Lung microvascular endothelial cell (primary cell): ENCODE measurements around the gene SLC25A48. TPM values are rescaled to one million over a fixed set of nuclear protein-coding genes. Genes with fewer than 3 reads are reported as not detected.

ENCODE experiments used
- DNase-seq, 2 donors: peaks; one replicate each; pipeline versions ENCODE4 v3.0.0 to v3.0.0-alpha.2; 2010; ENCODE audit warnings: low read depth in 2 of 2
- total RNA-seq: library from RNA; depleted of rRNA; stranded (reverse); fragments of >200 nt; gene quantifications from 2 replicates; pipeline ENCODE4 v1.2.1, GENCODE V29; 2014

Gene SLC25A48
- total RNA-seq, 1 donor from 2014 or later: not detected

DNA sequence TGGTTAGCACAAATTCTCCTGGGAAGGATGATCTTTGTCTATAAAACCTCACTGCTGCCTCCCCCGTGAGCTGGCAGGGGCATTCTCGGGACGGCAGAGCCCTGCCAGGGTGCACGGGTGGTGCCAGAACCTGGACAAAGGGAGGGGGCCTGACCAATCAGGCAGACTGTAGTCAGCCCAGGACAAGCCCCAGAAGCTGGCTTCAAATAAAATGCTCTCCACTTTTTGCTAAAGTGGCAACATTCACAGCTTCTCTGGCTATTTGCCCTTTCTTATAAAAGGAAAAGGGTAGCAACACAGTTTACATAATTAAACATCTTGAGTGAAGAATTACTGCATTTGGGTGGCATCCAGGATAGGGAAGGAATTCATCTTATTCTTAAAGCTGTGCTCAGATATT is 46.8 kb downstream of the SLC25A48 start:
- DNase-seq: no peak

DNA sequence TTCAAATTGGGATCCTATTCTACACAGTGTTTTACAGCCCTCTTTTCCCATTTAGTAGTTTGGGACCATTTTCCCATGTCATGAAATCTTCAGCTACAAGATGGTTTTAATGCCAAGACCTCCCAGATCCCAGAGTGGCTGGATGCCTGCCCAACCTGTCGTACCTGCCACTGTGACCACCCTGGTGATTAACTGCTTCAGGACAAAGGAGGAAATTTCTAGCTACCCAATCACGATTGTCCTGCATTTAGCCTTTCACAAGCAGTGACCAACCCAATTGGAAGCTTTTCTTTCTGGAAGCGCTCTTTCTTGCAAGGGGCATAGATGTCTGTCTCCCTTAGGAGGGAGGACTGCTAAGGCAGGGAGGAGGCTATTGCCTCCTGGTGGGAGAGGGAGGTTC is 47.4 kb downstream of the SLC25A48 start:
- no peak for DNase-seq

DNA sequence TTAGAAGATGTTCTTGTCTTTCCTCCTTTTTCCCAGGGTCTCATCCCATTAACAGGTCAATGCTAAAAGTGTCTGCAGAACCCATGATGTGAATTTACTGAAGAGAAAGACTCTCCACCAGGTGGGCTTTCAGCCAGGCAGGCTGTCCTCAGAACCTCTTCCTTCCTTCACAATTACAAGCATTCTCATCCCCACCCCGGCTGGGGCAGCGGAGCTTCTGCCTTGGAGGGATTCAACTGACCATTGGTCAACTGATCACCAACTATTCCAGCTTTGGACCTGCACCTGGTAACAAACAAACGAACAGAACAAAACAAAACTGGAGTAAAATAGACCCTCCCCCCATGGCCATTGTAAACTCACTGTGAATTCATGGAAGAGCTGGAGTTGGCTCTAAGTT is 48.6 kb downstream of the SLC25A48 start:
- no peak for DNase-seq

DNA sequence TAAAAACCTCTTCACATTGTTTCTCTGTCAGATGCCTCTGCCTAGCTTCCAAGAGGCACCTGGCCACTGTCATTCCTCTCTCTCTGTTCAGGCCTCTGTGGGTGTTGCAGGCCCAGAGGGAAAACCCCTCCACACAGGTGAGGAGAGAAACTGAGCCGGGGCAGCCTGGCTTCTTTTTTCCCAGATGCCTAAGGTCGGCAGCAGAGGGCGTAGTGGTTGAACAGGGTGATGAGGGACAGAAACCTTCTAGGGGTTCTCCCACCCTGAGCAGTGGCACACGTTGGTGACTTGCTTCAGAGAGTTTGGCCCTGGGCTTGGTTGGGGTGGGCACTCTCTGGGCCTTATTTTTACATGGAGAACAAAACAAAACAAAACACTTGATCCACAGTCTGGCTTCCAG is 49.0 kb downstream of the SLC25A48 start:
- DNase-seq: no peak

DNA sequence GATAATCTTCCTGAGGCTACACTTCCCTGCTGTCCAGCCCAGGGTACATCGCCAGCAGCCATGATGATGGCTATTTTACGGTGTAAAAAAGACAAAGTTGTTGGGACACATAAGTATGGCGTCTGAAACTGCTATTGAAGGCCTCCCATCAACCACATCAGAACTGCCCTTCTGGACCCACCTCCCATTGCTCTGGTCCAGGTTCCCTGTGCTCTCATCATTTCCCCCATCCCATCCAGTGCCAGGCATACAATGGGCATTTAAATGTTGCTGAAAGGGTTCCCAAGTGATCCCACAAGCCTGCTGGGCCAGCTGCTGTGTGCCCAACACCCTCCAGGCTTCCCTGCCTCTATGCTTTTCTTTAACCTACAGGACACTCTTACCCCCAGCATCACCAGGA is 50.6 kb downstream of the SLC25A48 start:
- DNase-seq: no peak

DNA sequence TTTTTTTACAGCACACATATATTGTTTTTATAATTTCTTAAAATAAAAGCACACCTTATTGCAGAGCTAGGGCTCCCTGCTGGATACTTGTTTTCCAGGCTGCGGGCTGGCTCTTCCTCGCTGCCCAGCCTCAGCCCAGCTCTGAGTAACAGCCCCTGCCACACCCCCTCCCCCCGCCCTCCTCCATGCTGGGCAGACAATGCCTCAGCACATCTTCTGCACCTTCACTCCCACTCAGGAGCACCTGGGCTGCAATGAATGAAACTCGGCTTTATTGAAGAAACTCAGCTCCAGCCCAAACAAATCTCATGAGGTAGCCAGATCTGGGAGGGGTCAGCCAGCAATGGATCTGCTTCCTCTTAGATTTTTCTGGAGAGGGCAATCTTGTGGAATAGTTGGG is 51.7 kb downstream of the SLC25A48 start:
- DNase-seq: no peak

DNA sequence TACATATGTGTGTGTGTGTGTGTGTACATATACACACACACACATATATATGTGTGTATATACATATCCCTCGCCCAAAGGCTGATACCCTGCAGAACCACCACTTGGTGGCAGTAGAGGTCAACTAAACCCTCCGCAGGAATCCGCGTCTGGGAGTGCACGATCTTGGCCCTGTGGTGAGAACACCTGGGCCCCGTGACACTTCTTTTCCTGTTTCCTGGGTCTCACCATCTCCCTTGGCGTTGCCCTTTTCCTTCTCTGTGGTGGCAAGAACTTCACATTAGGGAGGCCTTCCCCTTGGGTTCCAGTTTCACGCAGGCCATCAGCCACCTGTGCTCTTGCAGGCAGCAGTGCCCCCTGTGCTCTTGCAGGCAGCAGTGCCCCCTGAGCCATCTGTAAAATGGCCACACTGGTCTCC is 53.0 kb downstream of the SLC25A48 start:
- DNase-seq: peak; percentile 62 to 70

DNA sequence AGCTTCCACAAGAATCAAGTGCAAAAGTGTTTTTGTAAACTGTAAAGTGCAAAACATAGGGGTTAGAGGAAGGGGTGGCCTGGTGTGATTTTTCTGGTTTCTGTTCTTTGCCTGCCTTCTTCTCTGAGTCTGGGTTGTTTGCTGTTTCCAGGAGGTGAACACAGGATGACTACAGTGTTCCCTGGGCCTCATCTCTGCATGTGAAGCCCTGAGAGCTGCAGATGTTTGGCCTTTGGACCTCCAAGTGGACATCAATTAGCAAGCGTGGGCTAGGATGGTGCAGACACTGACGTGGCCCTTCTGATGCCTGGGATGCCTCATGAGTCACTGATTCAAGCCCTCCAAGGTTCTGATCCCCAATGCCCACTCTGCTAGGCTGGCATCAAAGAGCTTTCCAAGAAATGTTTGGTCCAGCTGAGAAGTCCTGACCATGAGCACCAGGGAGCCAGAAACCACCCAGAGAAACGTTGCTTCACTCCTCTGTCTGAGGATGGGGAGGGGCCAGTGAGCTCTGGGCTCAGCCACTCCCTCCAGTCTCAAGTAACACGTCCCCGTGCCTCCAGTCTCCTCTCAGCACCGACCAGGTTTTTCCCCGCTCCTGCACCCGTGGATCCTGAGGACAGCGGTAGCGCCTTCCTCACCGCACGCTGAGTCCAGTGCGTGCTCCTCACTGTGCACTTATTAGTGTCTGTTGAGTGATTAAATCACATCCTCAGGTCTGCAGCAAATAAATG is 53.6 kb downstream of the SLC25A48 start:
- no peak for DNase-seq

DNA sequence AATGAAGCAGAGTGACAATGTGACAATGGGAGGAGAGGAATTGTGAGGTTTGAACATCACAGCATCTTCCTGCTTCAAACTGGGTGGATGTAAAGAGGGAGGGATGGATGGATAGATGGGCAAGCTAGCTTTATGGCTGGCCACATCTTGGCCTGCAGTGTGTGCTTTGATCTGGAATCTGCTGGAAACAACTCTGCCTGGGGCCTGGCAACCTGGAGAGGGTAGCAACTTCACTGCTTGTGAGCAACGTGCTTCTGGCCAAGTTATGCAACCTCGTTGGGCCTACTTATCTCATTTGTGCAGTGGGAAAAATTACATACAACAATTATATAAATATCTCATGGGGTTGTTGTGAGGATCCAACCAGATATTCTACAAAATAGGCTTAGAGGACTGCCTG is 55.8 kb downstream of the SLC25A48 start:
- no peak for DNase-seq

DNA sequence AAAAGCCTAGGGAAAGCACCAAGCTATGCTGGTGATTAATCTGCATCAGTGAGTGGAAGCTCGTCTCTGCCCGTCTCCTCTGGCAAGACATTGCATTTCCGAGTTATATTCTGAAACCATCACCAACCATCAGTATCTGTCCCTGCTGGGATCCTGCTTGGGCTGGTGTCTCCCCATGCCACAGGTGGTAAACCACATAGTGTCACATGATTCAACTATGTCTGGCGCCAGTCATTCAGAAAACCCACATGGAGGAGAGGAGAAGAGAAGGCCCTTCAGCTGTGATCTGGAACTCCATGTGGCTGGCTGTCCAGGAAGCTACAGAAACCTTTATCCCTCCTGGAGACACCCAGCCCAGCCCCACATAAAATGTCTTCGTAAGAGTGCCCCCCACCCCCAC is 56.4 kb downstream of the SLC25A48 start:
- no peak for DNase-seq

DNA sequence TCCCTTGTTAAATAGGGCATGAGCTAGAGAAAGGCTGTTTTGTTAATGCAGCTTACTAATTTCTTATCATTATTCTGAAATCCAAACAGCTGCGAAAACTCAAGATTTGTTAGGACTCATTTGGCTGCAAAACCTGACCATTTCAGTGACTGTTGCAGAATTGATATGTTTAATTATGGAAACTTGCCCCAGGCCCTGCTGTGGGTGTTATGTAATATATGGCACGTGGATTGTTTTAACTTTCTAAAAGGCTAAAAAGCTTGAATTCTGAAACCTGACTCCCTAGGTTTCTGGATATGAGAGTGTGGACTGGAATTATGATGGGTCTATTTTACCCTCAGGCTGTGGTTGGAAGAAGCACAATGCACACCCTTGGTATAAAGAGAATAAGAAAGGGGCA is 56.8 kb downstream of the SLC25A48 start:
- no peak for DNase-seq

DNA sequence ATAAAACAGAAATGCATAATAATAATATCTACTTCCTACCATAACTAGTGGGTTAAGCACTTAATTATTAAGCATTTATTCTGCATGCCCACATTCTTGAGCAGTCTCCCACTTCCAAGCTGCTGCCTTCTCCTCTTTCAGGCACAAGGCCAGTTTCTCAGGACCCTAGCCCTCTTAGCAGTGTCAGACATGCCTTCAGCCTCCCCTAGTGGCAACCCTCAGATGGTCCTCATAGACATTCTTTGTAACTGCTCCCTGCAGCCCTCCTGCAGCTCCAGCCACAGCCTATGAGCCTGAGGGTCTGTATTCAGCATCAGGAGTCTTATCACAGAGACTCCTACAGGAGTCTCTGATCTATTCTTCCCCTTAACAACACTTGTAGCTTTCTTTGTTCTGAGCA is 57.3 kb downstream of the SLC25A48 start:
- DNase-seq: no peak

DNA sequence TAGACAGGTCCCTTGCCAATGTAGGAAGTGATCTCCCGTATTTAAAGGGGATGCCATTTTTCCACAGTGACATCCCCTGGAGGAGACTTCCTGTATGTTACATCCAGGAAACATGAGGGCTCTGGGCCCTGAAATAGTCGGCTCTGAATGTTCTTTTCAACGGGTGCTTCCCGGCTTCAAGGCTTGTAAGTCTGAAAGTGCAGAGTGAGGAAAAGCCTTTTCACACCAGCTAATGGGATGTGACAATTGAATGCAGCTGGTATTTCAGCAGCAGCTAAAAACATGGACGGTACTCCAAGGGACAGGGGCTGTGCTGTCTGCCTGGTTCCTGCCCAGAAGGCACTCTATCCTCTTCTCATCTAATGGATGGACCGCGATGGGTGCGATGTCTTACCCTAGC is 59.8 kb downstream of the SLC25A48 start:
- no peak for DNase-seq

DNA sequence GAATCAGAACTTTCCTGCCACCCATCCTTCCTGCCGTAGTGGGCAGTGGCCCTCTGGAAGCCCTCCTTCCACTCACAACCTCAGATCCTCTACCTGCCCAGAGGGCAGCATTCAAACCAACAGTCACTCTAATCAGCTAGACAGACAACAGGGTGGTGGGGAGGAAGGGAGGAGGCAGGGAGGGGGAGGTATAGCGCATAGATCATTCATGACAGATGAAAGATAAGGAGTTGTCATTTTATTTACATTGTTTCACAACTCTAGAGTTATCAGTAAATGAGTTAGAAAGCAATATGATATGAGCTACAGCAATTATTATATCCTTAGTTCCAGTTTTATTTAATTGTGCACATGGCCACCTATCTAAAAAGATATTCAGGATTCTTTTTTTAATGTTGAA is 60.3 kb downstream of the SLC25A48 start:
- DNase-seq: no peak

DNA sequence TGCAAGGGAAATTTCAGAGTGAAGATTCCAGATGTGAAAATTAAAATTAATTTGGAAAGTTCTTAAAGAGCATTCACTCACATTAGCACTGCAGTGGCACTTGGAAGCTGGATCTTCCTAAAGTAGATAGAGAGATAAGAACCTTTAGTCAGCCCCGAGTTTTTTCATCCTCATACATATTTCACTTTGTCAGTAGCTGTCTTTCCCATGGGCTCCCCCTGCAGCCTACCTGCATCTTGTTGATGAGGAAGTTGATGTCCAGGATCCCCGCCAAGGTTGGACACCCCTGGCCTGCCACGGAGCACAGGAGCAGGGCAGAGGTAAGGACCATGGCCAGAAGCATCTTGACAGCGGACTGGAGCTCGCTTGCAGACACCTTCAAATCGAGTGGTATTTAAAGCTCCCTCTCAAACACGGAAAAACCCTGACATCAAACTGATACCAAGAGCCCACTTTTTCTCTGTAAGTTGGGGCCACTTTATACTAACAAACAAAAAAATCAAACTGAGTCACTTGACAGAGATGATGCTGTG is 61.1 kb downstream of the SLC25A48 start, which contains the start of gene IL9:
Gene IL9, minus strand, starts transcription at position 368 of the 533 bp plus-strand sequence. Its CDS starts 25 bp downstream, at position 343.
- DNase-seq: no peak

DNA sequence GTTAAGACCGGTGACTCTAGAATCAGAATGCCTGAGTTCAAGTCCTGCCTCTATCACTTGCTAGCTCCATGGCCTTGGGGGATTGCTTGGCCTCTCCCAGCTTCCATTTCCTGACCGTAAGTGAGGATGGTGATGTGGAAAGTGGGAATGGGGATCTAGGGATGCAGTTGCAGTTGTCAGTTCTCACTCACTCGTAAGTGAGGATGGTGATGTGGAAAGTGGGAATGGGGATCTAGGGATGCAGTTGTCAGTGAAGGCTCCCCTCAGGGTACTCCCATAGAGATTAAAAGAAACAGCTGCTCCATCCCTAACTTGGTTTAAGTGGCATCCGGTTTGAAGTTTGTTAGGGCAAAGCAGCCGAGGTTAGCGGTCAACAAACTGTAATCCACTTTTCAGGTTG is 64.2 kb downstream of the SLC25A48 start:
- no peak for DNase-seq

DNA sequence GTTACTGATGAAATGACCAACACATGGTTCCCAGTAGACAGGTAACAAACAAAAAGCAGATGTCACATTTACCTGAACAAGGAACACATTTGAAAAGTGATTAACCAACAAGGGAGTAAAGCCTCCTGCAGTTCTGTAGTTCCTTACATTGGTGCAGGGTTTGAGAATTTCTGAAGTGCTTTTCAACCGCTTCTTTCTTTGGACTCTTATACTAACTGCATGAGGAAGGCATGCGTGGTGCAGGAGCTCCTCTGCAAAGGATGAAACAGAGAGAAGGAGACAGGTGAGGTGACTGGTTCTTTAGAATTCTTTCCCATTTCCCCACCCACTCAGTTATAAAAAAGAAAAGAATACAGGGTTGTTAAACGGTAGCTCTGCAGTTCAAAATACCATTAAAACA is 65.8 kb downstream of the SLC25A48 start:
- no peak for DNase-seq

DNA sequence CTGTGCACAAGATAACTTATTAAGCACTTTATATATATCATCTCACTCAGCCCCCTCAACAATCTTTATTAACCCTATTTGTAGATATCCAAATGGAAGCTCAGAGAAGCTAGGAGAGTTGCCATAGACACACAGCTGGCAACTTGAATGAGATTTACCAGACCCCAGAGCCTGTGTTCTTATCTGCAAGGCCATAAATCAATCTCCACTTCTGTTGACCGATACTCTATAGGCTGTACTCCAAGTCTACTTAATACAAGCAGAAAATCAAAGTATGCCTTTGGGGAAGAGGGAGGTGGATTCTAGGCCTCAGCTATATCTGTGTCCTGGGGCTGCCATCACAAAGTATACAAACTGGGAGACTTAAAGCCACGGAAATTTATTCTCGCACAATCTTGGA is 67.2 kb downstream of the SLC25A48 start:
- DNase-seq: no peak

DNA sequence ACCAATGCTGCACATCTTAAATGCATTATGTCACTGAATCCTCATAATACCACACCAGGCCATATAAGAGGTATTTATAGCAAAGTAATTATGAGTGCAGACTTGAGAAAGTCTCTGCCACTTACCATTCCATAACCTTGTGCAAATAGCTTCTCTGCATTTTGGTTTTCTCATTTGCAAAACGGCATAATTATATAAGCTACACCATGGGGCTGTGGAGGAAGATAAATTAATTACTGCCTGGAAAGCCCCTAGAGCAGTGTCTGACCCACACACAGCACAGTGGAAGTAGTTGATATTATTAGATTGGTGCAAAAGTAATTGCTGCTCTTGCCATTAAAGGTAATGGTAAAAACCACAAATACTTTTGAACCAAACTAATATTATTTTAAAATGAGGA is 70.7 kb downstream of the SLC25A48 start:
- DNase-seq: no peak

DNA sequence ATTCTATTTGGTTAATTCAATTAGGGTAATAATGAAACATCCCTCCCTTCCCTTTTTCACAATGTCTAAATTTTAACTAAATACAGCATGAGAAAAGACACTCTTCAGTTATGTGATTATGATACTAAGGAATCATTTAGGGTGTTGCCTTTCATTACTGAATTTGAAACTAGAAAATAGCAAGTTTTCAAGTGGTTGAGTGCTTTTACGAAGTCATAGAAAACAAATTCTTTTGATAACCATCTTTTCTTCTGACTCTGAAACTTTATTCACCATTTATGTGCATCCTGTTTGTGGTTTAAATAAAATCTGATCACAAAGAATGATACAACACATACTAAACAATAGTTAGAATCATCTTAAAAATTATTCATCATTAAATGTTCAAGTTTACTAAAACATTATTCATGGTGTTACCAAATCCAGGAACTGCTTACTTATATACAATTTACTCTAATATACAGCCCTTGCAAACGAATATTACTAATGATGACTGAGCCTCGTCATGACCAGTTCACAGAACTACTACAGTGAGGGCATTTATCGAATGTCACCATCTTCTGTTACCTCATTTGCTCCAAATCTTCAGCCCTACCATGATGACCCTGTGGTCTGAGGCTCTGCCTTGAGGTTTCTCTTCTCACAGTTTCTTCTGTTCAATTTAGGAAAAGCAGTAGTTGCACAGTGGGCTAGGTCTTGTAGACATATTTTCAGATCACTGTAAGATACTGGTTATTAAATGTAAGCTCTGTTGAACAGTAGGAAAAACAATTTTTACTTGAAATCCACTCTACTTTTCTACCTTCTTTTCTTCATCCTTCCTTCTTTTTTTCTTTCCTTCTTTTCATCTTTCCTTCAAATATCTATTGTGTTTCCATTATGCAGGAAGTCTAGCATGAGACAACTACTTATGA is 79.5 kb downstream of the SLC25A48 start:
- DNase-seq: no peak

DNA sequence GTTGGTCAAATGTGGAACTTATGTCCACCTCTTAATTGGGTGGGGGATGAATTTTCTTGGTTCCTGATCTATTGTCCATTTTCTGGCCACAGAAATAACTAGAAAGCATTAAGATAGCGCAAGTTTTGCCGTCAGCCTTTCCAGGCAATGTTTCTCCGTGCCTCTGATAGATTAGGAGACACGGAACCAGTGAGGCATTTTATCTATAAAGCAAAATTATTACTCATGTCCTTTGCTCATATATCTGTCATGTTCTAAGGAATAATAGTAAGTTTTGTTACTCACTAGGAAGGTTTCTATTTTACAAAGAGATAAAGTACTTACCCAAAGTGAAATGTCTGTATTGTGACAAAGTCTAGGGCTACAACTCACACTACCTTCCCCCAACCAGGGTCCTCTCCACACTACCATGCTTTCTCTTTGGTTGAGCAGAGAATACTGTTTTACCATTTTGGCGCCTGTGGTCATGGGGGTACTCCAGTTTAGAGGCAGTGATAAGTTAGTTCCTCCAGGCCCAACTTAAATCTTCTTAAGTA is 81.1 kb downstream of the SLC25A48 start:
- DNase-seq: no peak

DNA sequence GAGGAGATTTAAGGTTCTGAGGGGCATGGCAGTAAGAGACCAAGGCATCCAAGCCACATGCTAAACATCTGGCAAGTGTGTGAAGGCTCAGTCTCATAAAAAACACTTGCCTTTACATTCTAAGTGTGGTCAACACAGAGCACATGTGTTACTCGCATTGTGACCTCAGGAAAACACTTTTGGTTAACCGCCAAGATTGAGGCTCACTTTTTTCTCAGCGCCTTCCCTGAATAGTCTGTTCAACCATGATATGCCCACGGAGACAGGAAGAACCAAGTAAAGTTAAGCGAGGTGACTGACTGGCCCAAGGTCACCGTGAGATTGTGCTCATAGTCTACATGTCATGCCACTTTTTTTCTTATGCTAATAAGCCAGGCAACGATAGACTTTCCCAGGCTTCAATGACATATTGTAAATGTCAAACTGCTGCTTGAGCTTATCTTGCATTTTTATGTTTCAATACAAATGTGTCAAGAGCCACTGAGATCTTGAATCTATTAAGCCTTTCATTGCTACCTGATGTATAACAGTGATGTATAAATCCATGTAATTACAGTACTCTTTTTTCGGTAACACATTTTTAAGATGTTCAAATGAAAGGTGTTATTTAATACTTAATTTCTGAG is 82.3 kb downstream of the SLC25A48 start:
- DNase-seq: no peak
